Fibroblast of upper back skin (primary cell): ENCODE results near the gene DHCR24.
"Not testable (repeated sequence)": the region's sequence is repeated elsewhere in the genome, so short reads cannot be mapped to it uniquely, and the experiment has no call there.

ENCODE experiments used
- DNase-seq: peaks from one replicate; pipeline ENCODE4 v3.0.0-alpha.2; 2013

DHCR24 gene

GRCh38 chr1:54885807-54886723, 930 bp downstream of the DHCR24 start:
- no peak for DNase-seq

GRCh38 chr1:54885237-54885679, 1.7 kb downstream of the DHCR24 start:
- DNase-seq, result no peak

GRCh38 chr1:54884768-54885167, 2.2 kb downstream of the DHCR24 start:
- no peak for DNase-seq

DNA sequence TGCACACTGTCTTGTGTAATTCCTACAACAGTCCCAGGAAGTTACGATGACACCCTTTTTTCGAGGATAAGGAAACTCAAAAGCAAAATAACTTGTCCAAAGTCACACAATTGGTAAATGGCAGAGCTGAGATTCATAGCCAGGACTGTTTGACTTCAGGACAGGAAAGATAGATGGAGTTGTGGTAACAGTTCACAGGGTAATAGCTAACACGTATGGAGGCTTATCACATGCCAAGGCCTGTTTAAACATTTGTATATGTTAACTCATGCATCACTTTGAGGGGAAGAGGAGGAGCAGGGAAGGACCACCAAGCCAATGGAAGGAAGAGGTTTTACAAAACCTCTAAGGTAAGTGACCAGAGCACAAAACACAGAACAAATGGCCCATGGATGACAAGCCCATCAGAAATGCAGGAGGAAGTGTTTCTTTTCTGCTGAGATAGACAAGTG, 2.8 kb downstream of the DHCR24 start:
- peak; percentile 68 for DNase-seq

GRCh38 chr1:54883349-54884102, 3.5 kb downstream of the DHCR24 start:
- no peak for DNase-seq

GRCh38 chr1:54882519-54882918, 4.5 kb downstream of the DHCR24 start:
- DNase-seq, result peak; percentile 43

GRCh38 chr1:54881604-54882003, 5.4 kb downstream of the DHCR24 start:
- not testable (repeated sequence) for DNase-seq

- DNase-seq, result no peak
Measured at GRCh38 chr1:54879872-54880271, 7.1 kb downstream of the DHCR24 start.

DNA sequence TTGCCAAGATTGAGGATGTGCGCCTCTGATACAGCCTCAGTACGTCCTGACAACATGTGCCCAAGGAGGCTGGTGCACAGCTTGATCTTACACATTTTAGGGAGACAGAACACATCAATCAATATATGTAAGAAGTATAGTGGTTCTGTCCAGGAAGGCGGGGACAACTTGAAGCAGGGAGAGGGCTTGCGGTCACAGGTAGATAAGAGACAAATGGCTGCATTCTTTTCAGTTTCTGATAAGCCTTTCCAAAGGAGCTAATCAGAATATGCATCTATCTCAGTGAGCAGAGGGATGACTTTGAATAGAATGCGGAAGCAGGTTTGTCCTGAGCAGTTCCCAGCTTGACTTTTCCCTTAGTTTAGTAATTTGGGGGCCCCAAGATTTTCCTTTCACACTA, 10.2 kb downstream of the DHCR24 start:
- DNase-seq, result no peak

DNA sequence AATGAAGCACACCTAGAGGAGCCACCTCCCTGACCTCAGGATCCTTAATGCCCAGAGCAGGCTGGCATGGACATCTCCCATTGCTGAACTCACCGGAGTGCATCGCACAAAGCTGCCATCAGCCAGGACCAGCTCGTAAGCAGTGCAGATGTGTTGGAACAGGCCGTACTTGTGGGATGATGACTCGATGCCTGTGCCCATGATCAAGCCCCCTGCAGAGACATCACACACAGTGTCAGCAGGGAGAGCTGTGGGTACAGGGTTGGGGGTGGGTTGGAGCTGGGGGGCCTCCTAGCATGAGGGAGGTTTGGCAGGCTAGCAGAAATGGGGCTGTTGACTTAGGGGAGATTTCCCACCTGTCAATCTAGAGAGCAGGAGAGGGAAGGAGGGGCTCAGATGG, 12.0 kb downstream of the DHCR24 start:
- no peak for DNase-seq

DNA sequence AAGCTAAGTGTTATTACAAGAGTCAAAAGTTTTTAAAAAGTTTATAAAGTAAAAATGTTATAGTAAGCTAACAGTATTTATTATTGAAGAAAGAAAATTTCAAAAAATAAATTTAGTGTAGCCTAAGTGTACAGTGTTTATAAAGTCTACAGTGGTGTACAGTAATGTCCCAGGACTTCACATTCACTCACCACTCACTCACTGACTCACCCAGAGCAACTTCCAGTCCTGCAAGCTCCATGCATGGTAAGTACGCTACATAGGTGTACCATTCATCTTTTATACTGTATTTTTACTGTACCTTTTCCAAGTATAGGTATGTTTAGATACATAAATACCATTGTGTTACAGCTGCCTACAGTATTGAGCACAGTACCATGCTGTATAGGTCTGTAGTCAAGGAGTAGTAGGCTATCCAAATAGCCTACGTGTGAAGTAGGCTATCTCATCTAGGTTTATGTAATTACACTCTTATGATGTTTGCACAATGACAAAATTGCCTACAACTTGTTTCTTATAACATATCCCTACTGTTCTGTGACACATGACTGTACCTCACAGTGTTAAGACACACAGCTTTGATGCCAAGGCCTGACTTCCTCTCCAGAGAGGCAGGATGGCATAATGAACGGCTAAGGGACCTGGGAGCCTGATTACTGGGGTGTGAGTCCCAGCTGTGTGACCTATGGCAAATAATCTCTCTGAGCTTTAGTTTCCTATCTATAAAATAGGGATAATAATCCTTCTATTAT, 12.7 kb downstream of the DHCR24 start:
- DNase-seq, result no peak

DNA sequence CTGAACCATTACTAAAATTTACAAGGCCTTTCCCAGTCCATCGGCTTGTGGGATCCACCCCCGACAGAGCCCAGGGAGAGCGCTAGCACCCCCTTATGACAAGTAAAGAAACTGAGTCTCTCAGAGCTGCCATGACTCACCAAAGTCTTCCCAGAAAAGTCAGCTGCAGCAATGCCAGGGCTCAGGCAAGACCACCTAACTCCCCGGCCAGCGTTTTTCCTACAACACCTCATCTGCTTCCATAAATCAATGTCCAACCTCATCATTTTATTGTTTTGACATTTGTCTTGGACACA, 15.0 kb downstream of the DHCR24 start:
- no peak for DNase-seq

- DNase-seq, result no peak
Measured at GRCh38 chr1:54871275-54872035, 15.5 kb downstream of the DHCR24 start.

DNA sequence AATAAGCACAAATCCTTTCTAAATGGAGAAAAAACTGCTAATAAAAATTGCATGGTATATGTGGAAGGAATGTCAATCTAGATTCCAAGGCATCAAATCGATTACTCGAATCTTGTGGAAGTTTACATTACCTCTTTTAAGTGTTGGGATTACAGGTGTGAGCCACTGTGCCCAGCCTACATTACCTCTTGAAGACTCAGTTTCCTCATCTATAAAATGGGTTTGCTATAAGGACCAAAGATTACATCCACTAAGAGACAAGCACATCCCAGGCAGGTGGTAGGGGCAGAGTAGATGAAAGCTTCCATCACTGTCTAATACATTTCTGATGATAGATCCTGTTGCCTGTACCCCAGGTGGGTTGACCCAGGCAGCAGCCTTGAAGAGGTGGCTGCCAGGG, 16.1 kb downstream of the DHCR24 start:
- no peak for DNase-seq

DNA sequence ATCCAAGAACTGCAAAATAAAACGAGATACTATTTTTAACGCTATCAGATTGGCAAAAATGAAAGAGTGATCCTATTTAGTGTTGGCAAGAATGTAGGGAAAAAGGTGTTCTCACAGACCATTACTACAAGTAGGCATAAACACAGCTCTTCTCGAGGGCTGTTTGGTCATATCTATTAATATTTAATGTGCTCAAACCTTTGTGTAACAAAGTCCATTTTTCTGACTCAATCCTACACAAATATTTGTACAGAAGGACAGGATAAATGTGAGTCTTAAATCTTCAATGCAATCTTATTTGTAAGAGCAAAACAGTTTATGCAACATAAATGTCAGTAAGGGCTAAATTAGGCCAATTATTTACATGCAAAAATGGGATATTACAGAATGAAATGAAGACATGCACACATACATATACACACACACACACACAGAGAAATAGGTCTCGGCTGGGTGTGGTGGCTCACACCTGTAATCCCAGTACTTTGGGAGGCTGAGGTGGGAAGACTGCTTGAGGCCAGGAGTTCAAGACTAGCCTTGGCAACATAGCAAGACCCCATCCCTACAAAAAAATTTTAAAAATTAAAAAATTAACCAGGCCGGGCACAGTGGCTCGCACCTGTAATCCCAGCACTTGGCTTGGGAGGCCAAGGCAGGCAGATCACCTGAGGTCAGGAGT, 17.7 kb downstream of the DHCR24 start:
- DNase-seq, result no peak

GRCh38 chr1:54867717-54868057, 19.3 kb downstream of the DHCR24 start:
- no peak for DNase-seq

DNA sequence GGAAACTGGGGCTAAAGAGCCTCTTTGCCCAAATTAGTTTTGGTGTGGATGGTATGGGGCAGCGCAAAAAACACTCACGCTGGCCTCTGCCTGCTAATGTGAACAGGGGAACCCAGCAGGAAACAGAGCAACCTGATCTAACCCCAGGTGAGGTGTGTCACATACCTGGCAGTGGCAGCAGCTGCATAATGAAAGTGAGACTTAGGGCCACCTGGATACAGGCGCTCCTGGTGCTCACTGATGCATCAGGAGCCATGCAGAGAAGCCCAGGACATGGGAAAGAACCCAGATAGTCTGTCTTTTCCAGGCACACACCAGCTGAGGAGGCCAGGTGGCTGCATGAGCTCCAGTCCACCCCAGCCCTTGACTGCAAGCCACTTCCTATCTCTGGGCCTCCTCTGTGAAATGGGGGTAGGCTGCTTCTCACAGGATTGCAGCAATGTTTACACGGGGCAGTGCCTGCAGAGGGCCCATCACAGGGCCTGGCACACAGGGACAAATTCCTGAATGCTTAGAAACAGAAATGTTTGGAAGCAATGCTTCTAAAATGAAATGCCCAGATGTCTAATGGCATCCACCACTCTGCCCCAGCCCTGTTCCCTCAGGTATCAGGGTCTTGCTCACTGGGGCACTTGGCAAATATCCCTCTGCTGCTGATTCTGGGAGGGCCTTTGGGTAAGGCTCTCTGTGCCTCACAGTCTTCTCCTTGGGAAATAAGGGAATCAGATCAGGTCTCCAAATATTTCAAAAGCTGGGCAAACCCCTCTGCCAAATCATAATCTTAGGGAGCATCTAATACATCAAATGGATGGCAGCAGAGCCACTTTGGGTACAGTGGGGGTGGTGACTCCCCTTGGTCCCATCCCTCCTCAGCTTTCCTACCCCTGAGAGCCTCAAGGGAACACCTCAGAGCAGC, 19.9 kb downstream of the DHCR24 start:
- DNase-seq, result no peak

DNA sequence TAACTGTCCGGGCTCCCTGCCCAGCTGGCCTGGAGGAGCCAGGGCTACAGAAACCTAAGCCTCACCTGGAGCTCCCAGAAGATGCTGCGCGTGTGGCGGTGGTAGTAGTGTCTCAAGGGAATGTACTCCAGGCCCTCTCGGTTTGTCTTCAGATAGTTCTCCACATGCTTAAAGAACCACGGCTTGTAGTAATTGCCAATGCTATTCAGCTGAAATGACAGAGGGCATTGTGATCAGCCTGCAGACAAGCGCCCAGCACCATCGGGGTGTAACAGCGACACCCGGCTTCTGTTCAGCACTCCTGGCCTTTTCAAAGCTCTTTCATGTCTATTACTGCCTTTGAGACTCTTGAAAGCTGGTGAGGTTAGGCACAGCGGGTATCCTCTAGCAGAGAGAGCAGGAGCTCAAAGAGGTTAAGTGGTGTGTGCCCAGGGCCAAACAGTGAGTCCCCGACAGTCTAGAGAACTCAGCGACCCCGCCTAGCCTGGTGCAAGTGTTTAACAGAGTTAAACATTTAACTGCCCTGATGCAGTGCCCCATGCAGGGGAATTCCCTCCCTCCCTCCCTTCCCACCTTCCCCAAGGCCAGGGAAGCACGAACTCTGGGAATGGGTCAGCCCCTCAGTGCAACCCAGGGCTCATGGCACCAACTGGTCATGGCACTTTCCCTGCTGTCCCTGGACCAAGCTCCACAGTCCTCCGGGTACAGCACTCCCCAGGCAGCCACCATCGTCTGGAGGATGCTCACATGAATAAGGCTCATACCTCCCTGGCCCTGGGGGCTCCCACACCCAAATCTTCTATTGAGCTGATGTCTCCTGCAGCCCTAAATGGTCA, 21.5 kb downstream of the DHCR24 start:
- DNase-seq, result no peak

GRCh38 chr1:54864460-54865208, 22.4 kb downstream of the DHCR24 start:
- no peak for DNase-seq
